HG03571 (cell line): ENCODE data around the gene CSPG4.

ENCODE experiments used
- ATAC-seq: cut with Tn5 transposase; IDR thresholded peaks from one replicate; pipeline ENCODE4 v1.9.1; 2021; ENCODE audit not compliant: unreplicated experiment

Gene CSPG4

GRCh38 chr15:75671730-75672602, 40.7 kb downstream of the CSPG4 start:
- no peak for ATAC-seq

DNA sequence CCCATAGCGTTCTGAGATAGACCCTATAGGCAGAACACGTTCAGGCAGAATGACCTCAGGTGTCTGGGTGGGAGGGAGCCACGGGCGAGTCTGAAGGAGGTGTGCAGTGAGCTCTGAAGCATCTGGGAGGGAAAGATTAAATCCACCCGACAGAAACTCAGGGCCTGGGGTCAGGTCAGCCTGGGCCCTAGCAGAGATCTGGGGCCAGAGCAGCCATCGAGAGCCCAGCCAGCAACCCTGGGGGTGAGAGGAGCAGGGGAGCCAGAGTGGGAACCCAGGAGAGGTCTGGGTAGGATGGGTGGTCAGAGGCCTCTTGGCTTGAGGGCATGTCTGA, 42.8 kb downstream of the CSPG4 start:
- ATAC-seq, result no peak

DNA sequence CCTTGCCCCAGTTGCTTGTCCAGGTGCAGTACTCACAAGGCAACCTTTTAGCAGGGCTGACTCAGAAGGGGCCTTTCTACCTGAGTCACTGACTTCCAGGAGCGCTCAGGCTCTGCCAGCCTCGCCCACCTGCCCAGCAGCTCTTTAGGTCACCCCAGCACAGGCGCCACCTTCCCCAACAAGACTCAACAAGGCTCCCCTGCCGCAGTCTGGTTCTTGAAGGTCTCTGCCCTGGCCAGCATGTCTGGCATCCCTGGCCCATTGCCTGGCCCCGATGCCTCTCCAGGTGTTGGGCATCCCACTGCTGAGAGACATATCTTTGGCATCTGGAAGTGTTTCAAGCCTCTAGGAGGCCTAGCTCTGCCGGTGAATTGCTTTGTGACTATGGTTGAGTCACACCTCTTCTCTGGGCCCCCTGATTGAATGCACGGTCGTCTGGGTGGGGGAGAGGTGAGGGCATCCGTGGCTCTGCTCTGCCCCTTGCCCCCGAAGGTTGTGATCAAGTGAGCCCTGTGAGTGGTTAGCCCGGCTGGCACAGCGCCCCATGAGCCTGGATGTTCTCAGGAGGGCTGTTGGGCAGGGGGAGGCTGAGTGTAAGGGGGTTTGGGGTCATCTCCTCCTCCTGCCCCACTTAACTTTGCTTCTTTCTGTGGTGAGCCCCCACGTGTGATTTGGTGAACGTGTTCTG, 43.3 kb downstream of the CSPG4 start:
- ATAC-seq, result no peak

- ATAC-seq, result no peak
Observed at GRCh38 chr15:75666823-75667501, 45.7 kb downstream of the CSPG4 start.

DNA sequence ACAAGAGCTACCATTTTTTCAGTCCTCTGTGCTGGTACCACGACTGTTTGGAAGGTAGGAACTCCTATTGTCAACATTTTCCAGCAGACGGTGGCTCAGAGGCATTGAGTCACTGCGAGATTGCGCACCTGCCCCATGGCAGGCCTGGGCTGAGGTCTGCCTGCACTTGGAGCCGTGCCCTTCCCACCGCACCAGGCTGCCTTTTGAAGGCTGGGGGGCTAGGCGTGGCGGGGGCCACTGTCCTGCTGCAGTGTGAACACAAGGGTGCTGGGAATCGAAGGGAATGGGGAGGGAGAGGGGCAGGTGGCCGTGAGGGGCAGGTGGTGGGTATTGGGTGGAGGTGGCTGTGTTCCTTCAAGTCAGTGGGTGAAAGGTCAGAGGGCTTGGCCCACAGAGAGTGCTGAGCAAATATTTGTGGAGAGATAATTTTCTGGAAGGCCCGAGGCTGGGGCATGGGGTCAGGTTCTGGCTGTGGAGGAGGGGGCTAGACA, 48.7 kb downstream of the CSPG4 start:
- no peak for ATAC-seq

GRCh38 chr15:75662823-75663519, 49.7 kb downstream of the CSPG4 start:
- no peak for ATAC-seq

DNA sequence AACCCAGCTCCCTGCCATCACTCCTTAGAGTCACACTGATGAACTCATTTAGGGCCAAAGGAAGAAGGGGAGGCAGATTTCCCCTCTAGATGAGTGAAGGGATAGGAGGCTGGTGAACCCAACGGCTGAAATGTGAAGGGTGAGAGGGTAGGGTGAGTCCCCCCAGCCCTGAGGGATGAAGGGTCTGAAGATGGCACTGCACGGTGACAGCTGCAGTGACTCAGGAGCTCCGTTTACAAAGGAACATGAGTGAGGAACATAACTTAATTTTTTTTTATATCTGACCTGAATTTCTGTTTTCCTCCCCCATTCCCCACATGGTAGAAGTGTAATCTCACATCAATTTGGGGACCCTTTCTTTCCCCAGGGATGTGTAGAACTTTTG, 50.9 kb downstream of the CSPG4 start:
- no peak for ATAC-seq

GRCh38 chr15:75661100-75661755, 51.4 kb downstream of the CSPG4 start:
- no peak for ATAC-seq

- ATAC-seq, result no peak
Observed at GRCh38 chr15:75659928-75660645, 52.6 kb downstream of the CSPG4 start.

- ATAC-seq, result no peak
Observed at GRCh38 chr15:75659141-75659771, 53.4 kb downstream of the CSPG4 start.

DNA sequence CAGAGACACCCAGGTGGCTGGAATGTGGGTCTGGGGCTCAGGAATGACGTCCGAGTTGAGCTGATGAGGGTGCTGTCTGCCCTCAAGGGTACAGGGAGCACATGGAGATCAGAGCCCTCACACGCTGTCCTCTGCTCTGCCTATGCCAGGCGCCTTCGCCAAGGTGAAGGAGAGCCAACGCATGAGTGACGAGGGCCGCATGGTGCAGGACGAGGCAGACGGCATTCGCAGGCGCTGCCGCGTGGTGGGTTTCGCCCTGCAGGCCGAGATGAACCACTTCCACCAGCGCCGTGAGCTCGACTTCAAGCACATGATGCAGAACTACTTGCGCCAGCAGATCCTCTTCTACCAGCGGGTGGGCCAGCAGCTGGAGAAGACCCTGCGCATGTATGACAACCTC, 55.8 kb downstream of the CSPG4 start:
- ATAC-seq, result no peak

DNA sequence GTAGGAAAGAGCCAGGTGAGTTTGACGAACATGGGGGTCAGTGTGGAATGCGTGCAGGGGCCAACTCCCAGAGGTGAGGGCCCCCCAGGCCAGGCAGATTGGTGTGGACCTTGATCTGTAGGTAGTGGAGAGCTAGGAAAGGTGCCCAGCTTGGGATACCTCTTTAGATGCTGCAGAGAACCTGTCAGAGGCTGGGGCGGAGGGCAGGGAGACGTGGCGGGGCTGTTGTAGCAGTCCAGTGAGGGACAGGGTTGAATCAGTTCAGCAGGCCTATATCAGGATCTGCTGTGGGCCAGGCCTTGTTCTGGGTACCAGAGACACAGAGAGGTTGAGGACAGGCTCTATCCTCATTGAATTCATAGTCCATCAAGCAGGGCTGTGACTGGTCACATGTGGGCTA, 56.3 kb downstream of the CSPG4 start:
- ATAC-seq, result no peak

- no peak for ATAC-seq
Observed at GRCh38 chr15:75655931-75656330, 56.7 kb downstream of the CSPG4 start.

- ATAC-seq, result no peak
Observed at GRCh38 chr15:75654201-75654907, 58.3 kb downstream of the CSPG4 start.

GRCh38 chr15:75653347-75653913, 59.2 kb downstream of the CSPG4 start:
- no peak for ATAC-seq

GRCh38 chr15:75651810-75652543, 60.7 kb downstream of the CSPG4 start:
- ATAC-seq, result no peak

- no peak for ATAC-seq
Observed at GRCh38 chr15:75650908-75651809, 61.5 kb downstream of the CSPG4 start.
